ENCODE measurements around the gene SRI. TPM values are rescaled to one million over a fixed set of nuclear protein-coding genes. Genes with fewer than 3 reads are reported as not detected.

Gene SRI
- total RNA-seq, 1 donor from 2014 or later = 120 TPM

GRCh38 chr7:88214456-88214855, 5.4 kb downstream of the SRI start:
- peaks cover 14% of the 10 kb centered on the region for H3K4me1 Mint-ChIP-seq (ENCODE audit: unreplicated experiment)
- H3K9me3 Mint-ChIP-seq = no peaks in the 10 kb centered on the region
- TF ChIP-seq, protein P1, sequence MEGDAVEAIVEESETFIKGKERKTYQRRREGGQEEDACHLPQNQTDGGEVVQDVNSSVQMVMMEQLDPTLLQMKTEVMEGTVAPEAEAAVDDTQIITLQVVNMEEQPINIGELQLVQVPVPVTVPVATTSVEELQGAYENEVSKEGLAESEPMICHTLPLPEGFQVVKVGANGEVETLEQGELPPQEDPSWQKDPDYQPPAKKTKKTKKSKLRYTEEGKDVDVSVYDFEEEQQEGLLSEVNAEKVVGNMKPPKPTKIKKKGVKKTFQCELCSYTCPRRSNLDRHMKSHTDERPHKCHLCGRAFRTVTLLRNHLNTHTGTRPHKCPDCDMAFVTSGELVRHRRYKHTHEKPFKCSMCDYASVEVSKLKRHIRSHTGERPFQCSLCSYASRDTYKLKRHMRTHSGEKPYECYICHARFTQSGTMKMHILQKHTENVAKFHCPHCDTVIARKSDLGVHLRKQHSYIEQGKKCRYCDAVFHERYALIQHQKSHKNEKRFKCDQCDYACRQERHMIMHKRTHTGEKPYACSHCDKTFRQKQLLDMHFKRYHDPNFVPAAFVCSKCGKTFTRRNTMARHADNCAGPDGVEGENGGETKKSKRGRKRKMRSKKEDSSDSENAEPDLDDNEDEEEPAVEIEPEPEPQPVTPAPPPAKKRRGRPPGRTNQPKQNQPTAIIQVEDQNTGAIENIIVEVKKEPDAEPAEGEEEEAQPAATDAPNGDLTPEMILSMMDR (conservative IDR thresholded peaks at IDR 0.05) = no peak
- H3K27me3 Mint-ChIP-seq = no peaks in the 10 kb centered on the region
- no peak for DNase-seq (ENCODE audit: extremely low spot score, unreplicated experiment)
- H3K27ac Mint-ChIP-seq = no peak overlapping the region
- no peak overlapping the region for H3K4me3 Mint-ChIP-seq
- H3K36me3 Mint-ChIP-seq = peaks cover 28% of the 10 kb centered on the region

DNA sequence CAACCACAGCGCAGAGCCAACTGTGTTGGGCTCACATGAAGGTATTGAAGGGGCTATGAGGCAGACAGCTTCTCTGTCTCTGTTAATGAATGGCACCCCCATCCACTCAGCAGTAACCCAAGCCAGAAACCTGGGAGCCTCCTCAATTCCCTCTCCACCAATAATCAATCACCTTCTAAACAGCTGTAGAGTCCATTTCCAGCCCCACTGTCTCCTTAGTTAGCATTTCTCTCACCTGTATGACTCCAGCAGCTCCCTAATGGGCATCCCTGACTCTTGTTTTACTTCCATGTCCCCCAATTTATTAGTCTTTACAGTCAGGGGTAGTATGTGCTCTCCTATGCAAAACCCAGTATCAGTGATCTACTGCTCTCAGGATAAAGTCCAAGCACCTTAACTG, 6.9 kb downstream of the SRI start:
- H3K9me3 Mint-ChIP-seq = no peaks in the 10 kb centered on the region
- no peaks in the 10 kb centered on the region for H3K27me3 Mint-ChIP-seq
- peaks cover 4% of the 10 kb centered on the region for H3K4me1 Mint-ChIP-seq (ENCODE audit: unreplicated experiment)
- peaks cover 28% of the 10 kb centered on the region for H3K36me3 Mint-ChIP-seq
- TF ChIP-seq, protein P1 (conservative IDR thresholded peaks at IDR 0.05) = no peak
- no peak overlapping the region for H3K27ac Mint-ChIP-seq
- DNase-seq (ENCODE audit: extremely low spot score, unreplicated experiment) = no peak
- H3K4me3 Mint-ChIP-seq = no peak overlapping the region

DNA sequence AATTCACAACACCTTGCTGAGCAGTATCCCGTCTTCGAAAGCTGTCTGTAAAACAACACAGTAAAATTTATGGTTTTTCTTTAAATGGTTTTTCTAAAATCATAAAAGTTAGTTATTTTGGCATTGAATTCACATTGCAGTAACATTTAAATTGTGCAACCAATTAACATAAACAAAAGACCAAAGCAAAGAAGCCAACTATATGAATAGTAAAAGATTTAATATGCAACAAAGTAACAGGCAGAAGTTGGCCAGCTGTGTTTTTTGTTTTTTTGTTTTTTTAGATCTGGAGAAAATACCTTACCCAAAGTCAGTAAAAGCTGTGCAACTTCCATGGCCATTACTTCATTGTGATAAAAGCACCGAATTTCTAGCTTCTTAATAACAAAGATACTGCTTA, 11.3 kb downstream of the SRI start:
- no peak overlapping the region for H3K4me3 Mint-ChIP-seq
- no peak for DNase-seq (ENCODE audit: extremely low spot score, unreplicated experiment)
- no peaks in the 10 kb centered on the region for H3K9me3 Mint-ChIP-seq
- H3K4me1 Mint-ChIP-seq (ENCODE audit: unreplicated experiment) = no peaks in the 10 kb centered on the region
- TF ChIP-seq, protein P1 (conservative IDR thresholded peaks at IDR 0.05) = no peak
- H3K27ac Mint-ChIP-seq = no peak overlapping the region
- no peaks in the 10 kb centered on the region for H3K27me3 Mint-ChIP-seq
- H3K36me3 Mint-ChIP-seq = peaks cover 36% of the 10 kb centered on the region

DNA sequence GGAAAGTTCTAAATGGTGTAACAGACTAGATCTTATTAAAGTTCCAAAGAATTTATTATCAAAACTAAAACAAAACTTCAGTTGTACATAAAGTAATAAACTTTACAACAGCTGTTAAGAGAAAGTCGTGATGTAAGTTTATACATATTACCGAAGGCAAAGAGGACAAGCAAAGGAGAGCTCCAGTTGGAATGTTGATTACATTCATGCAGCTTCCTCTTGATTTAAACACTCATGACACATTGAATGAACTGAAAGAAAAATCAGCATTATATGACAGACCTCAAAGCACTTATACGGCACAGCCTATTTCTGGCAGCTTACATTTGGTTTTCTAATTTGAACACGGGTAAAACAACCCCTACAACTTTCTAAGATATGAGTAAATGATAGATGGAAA, 13.6 kb downstream of the SRI start:
- Mint-ChIP-seq H3K27ac (no peak overlapping the region), H3K4me3 (no peak overlapping the region), H3K9me3 (no peaks in the 10 kb centered on the region), H3K36me3 (peaks cover 36% of the 10 kb centered on the region), H3K27me3 (no peaks in the 10 kb centered on the region), H3K4me1 (ENCODE audit: unreplicated experiment) (no peaks in the 10 kb centered on the region)
- TF ChIP-seq, protein P1 (conservative IDR thresholded peaks at IDR 0.05) = no peak
- DNase-seq (ENCODE audit: extremely low spot score, unreplicated experiment) = no peak

GRCh38 chr7:88205179-88205578, 14.7 kb downstream of the SRI start:
- Mint-ChIP-seq H3K4me3 (no peak overlapping the region), H3K9me3 (no peaks in the 10 kb centered on the region), H3K4me1 (ENCODE audit: unreplicated experiment) (peaks cover 5% of the 10 kb centered on the region), H3K36me3 (peaks cover 36% of the 10 kb centered on the region), H3K27ac (no peak overlapping the region), H3K27me3 (no peaks in the 10 kb centered on the region)
- TF ChIP-seq, protein P1 (conservative IDR thresholded peaks at IDR 0.05) = no peak
- DNase-seq (ENCODE audit: extremely low spot score, unreplicated experiment) = no peak

- no peak overlapping the region for H3K27ac Mint-ChIP-seq
- peaks cover 5% of the 10 kb centered on the region for H3K4me1 Mint-ChIP-seq (ENCODE audit: unreplicated experiment)
- H3K27me3 Mint-ChIP-seq = no peaks in the 10 kb centered on the region
- DNase-seq (ENCODE audit: extremely low spot score, unreplicated experiment) = no peak
- no peaks in the 10 kb centered on the region for H3K9me3 Mint-ChIP-seq
- TF ChIP-seq, protein P1 (conservative IDR thresholded peaks at IDR 0.05) = no peak
- H3K4me3 Mint-ChIP-seq = no peak overlapping the region
- peaks cover 31% of the 10 kb centered on the region for H3K36me3 Mint-ChIP-seq
Observed at GRCh38 chr7:88204525-88205110, 15.2 kb downstream of the SRI start.

Data from type B pancreatic cell (in vitro differentiated cells).